ENCODE measurements around the gene DNAH1.

Gene DNAH1

DNA sequence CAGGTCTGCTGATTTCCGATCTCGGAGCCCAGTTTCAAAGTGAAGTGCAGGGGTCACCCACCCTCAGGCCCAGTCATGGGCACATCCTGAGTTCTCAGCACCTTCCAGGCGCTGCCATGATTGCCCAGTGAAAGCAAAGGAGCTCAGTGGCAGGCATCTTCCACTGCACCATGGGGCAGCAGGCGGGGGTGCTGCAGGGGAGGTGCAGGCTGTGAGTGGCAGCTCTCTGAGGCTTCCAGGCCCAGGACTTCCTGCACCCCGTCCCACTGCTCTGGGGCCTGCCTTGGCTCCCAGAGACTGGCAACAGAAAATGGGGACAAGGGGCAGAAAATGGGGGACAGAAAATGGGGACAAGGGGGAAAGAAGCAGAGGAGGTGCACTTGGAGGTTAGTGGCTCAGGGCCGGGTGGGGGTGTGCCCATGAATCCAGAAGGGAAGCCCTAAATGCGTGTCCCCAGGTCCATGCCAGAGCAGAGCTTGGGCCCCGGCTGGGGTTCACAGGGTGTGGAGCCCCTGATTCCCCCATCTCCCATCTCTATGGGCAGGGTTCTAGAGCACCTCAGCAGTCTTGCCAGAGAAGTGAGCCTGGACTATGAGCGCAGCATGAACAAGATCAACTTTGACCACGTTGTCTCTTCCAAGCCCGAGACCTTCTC lies 28.0 kb downstream of the DNAH1 start:
- no peak for DNase-seq

DNA sequence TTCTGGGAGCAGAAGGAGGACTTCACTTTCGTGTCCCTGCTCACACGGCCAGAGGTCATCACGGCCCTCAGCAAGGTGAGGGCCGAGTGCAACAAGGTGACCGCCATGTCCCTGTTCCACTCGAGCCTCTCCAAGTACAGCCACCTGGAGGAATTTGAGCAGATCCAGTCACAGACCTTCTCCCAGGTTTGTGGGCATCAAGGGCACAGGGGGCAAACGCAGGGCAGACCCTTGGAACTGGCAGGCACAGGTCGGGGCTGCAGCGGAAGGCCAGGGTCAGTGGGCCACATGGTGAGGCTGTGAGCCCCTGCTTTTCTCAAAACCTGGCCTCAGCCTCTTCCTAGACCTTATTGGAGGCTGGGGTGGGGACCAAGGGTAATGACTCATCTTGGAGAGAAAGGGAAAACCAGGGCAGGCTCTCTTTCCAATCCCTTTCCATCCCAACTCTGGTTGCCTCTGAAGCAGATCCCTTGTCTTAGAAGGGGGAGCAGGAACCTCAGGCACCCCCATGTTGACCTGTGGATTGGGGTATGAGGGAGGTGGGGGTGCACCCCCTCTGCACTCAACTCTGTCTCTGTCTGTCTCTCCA lies 29.5 kb downstream of the DNAH1 start:
- DNase-seq, result no peak

DNA sequence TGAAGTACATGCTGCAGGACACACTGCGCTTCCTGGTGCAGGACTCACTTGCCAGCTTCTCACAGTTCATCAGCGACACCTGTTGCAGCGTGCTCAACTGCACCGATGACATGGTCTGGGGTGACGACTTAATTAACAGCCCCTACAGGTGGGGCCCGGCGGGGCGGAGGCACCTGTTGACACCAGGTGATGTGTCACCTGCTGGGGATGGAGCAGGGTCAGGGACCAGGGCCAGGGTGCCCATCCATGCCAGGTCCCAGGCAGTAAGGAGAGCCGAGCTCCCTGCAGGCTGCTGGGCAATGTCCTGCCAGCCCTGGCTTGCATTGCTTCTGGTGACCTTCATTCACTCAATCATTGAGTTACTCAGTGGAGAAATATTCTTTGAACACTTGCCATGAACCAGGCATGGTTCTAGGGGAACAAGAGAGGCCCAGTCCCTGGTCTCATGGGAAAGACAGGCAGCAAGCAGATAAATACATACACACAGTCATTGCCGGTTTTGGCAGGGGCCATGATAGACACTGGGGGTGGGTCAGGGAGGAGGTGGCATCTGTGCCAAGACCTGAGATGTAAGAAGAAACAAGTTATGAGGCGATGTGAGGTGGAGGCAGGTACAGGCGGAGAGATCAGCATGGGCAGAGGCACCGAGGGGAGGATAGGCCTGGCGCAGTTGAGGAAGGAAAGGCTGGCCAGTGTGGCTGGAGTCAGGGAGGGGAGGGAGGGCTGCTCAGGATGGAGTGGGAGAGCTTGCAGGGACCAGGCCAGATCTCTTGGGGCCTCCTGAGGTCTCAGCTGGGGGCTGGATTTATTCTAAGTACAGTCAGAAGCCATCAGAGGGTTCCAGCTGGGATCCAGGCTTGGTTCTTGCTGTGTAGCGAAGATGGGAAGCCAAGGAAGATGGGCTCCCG lies 30.8 kb downstream of the DNAH1 start:
- DNase-seq, result no peak

DNA sequence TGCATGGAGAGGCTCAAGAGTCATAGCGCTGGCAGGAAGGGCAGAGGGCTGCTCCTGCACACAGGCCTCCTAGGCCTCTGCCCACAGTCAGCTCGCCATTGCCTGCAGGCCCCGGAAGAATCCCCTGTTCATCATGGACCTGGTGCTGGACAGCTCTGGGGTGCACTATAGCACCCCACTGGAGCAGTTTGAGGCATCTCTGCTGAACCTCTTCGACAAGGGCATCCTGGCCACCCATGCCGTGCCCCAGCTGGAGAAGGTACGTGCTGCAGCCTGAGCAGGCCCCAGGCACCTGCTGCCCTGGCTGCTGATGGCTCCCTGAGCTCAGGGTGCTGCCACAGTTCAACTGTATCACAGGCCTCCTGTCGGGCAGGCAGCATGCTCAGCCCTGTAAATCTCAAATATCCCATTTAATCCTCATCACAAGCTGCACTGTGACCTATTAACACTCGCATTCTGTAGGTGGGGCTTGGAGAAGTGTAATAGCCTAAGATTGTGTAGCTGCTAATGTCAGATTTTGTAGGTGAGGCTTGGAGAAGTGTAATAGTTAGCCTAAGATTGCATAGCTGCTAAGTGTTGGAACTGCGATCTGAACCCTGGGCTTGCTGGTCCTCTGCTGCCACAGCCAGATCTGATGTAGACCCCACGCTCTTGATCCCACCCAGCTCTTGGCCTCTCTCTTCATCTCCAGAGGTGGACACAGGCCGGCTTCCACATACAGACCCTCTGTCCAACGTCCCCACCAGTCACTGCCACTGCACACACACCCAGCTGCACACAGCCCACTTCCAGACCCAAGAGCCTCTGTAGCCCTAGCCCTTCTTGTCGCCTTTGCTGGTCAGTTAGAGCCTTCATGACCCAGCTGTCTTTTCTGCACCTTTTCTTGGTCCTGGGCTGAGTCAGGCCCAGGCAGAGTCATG lies 31.9 kb downstream of the DNAH1 start:
- DNase-seq, result no peak

DNA sequence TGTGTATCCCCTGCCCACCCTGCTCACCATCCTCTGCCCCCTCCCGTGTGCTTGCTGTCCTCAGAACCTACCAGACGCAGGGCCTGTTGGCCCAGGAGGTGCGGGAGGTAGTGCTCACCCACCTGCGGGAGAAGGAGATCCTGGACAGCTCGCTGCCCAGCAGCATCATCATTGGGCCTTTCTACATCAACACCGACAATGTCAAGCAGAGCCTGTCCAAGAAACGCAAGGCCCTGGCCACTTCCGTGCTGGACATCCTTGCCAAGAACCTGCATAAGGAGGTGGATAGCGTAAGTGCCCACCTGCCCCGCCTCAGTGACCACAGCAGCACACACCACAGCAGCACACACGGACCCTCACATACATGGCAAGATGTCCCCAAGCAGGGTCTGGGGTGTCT lies 33.0 kb downstream of the DNAH1 start:
- DNase-seq, result no peak

DNA sequence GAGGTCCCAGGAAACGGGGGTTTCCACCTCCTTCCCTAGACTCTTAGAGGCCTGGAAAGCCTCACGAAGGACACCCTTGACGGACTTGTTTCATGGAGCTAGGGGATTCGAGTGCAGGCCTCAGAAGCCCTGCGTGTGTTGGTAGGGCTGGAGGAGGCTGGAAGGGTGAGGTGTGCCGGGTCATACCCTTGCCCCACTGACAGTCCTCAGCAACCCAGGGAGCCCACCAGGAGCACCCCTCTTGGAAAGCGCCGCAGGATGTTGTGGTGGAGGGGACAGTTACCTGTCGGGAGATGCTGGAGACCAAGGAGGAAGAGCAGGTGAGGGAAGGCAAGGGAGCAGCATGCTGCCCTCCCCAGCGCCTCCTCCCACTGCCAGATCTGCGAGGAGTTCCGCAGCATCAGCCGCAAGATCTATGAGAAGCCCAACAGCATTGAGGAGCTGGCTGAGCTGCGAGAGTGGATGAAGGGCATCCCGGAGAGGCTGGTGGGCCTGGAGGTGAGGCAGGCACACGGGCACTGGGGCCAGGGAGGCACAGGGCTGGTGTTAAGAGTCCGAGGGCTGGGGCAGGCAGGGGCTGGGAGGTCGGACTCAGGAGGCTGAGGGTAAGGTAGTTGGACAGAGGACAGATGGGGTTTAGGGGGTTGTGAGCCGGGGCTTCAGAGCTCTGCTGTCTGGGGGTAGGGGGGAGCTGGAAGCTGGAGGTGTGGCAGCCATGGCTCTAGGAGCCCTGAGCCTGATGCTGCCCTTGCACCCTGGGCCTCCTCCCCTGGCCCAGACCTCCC lies 33.7 kb downstream of the DNAH1 start:
- DNase-seq, result no peak

DNA sequence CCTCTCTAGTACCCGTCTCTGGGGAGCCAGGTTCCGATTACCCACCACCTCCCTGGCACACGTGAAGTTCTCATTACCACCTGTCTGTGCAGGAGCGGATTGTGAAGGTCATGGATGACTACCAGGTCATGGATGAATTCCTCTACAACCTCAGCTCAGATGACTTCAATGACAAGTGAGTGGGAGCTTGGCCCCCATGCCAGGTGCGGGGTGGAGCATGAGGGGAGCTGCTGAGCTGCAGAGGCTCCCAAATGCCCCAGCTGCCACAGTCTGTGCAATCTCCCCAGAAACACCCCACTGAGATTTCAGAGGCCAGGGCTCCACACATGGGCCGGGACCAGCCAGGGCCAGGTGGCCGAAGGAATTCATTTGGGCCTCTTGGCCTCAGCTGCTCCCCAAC lies 34.3 kb downstream of the DNAH1 start:
- no peak for DNase-seq

DNA sequence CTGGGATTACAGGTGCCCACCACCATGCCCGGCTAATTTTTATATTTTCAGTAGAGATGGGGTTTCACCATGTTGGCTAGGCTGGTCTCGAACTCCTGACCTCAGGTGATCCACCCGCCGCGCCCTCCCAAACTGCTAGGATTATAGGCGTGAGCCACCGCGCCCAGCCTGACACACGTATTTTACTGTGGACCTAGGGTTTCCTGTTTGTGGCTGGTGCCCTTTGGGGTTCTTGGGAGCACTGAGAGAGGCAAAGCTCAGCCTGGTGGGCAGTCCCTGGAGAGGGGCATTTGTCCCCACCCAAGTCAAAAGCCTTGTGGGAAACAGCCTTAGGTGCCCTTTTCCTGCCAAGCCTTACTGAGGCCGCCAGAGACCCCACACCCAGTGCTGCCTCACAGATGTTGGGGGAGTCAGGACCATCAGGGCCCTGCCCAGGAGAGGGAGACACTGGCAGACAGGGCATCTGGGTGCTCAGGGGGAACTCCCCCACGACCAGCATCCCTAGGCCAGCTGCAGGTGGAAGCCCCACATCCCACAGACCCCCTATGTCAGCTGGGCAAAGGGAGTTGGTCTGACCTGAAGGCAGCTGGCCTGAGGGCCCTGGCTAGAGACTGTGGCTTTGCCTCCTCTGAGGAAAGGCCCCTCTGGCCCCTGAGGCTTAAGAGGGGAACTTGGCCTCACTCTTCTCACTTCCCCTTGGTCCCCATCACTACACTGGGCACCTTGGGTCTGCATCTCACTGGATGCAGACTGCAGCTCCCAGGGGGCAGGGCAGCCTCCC lies 35.1 kb downstream of the DNAH1 start:
- DNase-seq, result no peak

DNA sequence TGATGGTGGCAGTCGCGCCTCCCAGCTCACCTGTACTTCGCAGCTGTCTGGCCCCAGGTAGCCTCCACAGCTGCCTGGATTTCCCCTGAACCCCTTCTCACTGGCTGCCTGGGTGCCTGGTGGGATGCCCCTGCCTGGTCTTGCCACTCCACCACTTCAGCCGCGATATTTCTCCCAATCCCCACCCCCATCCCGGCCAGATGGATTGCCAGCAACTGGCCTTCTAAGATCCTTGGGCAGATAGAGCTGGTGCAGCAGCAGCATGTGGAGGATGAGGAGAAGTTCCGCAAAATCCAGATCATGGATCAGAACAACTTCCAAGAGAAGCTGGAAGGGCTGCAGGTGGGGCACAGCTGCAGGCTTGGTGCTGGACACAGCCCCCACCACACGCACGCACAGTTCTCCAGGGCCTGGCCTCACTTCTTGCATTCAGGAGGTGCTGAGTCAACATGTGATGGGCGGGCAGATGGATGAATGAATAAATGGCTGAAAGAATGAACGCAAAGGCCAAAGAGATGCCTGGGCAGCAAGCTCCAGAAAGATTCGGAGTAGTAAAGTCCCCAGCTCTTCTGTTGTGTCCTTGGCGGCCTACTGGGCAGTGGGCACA lies 35.7 kb downstream of the DNAH1 start:
- DNase-seq, result no peak

DNA sequence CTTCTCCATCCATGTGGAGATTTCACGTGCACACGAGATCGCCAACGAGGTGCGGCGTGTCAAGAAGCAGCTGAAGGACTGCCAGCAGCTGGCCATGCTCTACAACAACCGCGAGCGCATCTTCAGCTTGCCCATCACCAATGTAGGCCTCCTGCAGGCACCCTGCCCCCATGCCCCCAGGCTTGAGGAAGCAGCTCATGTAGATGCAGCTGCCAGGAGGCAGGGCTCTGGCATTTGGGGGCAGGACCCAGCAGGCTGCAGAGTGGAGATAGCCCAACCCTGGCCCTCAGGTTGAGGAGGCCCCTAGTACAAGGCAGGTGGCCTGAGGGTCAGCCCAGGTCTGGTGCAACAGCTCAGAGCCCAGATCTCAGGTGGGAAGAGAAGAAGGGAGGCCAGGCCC lies 36.4 kb downstream of the DNAH1 start:
- no peak for DNase-seq

DNA sequence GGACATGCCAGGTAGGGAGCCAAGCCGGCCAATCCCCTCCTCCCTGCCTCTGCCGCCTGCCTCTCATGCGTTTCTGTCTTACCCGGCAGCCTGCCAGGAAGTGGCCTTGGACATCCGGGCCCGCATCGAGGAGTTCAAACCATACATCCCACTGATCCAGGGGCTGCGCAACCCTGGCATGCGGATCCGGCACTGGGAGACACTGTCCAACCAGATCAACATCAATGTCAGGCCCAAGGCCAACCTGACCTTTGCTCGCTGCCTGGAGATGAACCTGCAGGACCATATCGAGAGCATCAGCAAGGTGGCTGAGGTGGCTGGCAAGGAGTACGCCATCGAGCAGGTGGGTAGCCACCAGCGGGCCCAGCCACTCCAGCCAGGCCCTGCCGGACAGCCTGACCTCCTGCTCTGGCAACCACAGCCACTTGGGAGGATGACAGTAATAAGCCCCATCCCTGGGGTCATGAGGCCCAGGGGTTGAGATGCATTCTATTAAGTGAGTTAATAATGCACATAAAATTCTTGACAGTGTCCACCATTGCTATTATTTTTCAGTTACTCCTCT lies 37.3 kb downstream of the DNAH1 start:
- no peak for DNase-seq

DNA sequence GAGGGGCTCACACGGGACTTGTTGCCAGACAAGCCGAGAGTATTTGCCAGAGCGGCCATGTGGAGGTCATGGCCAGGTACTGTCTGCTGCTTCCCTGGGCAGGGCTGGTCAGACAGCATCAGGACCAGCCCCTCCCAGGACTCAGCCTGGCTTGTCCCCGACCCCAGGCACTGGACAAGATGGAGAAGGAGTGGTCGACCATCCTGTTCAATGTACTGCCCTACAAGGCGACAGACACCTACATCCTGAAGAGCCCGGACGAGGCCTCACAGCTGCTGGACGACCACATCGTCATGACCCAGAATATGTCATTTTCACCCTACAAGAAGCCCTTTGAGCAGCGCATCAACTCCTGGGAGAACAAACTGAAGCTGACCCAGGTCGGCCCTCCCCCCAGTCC lies 38.6 kb downstream of the DNAH1 start:
- DNase-seq, result no peak

DNA sequence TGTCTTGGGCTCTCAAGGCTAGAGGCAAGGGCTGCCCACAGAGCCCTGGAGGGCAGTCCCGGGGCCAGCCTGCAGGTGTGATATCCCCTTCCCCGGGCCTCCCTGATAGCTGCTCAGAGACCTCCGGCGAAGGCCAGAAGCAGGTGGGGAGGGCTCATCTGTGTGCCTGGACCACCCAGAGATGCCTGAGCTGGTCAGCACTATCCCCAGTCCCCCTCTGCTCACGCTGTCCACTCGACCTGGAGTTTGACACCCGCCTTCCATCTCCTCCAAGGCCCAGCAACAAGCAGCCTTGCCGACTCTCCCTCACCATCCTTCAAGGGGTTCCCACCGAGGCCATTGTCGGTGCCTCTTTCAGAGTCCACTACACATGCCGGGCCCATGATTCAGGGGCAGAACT lies 39.4 kb downstream of the DNAH1 start:
- DNase-seq, result no peak

DNA sequence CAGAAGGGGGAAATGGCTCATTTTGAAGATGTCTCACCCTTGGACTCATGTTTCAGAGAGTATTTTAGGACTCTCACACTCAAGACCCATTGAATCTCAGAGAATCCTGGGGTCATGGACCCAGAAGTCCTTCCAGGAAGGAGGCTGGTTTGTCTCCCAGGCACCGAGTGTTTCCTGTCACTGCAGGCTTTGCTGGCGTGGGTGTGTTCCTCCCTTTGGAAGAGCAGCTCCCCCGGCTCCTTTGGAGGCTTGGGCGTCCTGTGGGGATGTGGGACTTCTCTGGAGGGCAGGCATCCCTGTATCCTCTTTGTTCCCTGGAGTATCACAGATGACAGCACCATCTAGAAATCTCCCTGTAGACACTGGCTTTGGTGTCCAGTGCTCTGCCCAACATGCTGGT lies 40.0 kb downstream of the DNAH1 start:
- DNase-seq, result no peak

DNA sequence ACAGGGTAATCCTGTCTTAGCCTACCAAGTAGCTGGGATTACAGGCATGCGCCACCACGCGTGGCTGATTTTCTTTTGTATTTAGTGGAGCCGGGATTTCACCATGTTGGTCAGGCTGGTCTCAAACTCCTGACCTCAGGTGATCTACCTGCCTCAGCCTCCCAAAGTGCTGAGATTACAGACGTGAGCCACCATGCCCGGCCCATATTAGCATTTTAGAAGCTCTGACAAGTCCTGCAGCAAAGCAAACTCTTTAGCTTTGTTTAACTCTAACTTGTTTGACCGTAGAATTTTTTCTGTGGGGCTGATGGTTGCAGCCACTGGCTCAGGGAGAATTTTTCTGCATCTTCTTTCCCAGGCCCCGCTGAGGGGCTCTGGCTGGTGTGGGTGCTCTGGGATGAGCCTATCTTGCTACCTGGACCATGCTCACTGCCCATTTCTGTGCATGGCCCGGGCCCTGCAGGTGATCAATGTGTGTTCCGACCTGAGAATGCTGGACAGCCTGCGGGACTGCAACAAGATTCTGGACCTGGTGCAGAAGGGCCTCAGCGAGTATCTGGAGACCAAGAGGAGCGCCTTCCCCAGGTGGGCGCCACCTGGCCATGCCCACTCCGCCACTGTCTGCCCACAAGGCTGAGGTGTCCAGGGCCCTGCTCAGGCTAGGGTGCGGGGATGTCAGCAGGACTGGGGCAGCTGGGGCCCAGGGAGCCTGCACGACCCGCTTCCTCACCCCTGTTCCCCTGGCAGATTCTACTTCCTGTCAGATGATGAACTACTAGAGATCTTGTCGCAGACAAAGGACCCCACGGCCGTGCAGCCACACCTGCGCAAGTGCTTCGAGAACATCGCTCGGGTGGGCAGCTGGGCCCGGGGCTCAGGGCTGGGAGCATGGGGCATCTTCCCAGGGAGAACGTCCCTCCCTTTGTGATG lies 41.3 kb downstream of the DNAH1 start:
- no peak for DNase-seq

DNA sequence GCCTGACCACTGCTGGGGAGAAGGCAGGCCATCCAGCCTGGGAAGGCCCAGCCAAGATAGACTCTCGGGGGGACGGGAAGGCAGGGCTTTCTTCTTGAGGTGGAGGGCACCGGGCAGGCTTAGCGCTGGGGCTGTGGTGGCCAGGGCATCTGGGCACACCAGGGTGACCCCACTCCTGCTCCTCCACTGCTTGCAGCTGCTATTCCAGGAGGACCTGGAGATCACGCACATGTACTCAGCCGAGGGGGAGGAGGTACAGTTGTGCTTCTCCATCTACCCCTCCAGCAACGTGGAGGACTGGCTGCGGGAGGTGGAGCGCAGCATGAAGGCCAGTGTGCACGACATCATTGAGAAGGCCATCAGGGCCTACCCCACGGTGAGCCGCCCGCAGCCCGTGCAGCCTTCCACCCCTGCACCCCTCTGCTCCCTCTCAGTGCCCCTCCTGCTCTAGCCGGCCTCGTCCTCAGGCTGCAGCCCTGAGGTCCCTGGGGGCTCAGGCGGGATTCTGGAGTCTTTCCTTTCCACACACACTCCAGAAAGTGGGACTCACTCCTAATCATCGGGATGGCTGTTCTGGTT lies 42.3 kb downstream of the DNAH1 start:
- DNase-seq, result no peak

DNA sequence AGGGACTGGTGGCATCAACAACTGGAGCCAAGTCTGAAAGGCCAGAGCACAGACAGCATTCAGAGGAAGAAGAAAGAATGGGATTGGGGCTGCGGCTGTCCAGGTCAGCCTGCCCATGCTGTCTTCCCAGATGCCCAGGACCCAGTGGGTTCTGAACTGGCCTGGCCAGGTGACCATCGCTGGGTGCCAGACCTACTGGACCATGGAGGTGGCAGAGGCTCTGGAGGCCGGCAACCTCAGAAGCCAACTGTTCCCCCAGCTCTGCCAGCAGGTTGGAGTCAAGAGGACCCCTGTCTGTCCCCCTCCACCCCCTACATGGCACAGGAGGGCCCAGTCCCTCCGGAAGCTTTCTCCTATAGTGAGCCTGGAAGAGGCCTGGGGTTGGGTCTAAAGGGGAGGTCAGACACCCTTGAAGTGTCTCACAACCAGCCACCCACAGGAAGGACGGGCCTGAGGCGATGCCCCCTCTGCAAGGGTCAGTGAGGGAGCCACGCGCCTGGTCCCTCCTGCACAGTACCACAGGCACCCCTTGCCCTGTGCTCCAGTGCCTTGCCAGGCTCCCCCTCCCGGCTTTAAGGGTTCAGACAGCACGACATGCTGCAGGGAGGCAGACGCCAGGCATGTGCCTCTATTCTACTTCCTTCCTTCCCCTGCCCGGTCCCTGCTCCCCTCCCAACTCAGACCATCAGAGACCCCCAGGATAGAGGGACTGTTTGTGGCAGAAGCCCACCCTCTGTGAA lies 43.2 kb downstream of the DNAH1 start:
- no peak for DNase-seq

DNA sequence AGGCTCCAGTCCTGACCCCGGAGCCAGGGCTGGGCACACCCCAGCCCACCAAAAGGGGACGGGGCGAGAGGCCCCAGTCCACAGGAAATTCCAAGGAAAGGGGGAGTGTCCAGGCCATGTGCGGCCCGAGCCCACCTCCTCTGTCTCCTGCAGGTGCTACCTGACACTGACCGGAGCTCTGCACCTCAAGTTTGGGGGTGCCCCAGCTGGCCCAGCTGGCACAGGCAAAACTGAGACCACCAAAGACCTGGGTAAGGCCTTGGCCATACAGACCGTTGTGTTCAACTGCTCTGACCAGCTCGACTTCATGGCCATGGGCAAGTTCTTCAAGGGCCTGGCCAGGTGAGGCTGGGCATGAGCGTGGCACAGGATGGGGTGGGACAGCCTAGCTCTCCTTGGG lies 44.9 kb downstream of the DNAH1 start:
- no peak for DNase-seq

Measured in central memory CD4-positive, alpha-beta T cell (primary cell).